ENCODE measurements around the gene NRN1L.

GRCh38 chr16:67861877-67862276 is 22.8 kb upstream of the NRN1L start:
- TF ChIP-seq, protein P1, sequence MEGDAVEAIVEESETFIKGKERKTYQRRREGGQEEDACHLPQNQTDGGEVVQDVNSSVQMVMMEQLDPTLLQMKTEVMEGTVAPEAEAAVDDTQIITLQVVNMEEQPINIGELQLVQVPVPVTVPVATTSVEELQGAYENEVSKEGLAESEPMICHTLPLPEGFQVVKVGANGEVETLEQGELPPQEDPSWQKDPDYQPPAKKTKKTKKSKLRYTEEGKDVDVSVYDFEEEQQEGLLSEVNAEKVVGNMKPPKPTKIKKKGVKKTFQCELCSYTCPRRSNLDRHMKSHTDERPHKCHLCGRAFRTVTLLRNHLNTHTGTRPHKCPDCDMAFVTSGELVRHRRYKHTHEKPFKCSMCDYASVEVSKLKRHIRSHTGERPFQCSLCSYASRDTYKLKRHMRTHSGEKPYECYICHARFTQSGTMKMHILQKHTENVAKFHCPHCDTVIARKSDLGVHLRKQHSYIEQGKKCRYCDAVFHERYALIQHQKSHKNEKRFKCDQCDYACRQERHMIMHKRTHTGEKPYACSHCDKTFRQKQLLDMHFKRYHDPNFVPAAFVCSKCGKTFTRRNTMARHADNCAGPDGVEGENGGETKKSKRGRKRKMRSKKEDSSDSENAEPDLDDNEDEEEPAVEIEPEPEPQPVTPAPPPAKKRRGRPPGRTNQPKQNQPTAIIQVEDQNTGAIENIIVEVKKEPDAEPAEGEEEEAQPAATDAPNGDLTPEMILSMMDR (conservative IDR thresholded peaks at IDR 0.05; ENCODE audit: low read length): no peak
- TF ChIP-seq EZH2phosphoT487 (IDR thresholded peaks at IDR 0.05; ENCODE audit: borderline replicate concordance): no peak

All from Loucy (cell line).